Vagina (tissue), 2 donors: ENCODE data around the gene PDIA5.

ENCODE experiments used
- POLR2A ChIP-seq, 2 donors: fragments of 450-650 bp; IDR thresholded peaks; one replicate each; pipeline ENCODE4 v1.6.1; 2017; ENCODE audit warnings: antibody characterized with exemption in 2 of 2, mild to moderate bottlenecking in 2 of 2, moderate library complexity in 2 of 2
- POLR2AphosphoS5 ChIP-seq, 2 donors: sonication (generic); formaldehyde crosslinking; IDR thresholded peaks; one replicate each; pipeline ENCODE4 v1.9.0; 2017; ENCODE audit warnings: antibody characterized with exemption in 2 of 2, mild to moderate bottlenecking in 2 of 2, low read depth in 1 of 2; ENCODE audit not compliant: insufficient read depth in 1 of 2
- TF ChIP-seq, protein P1 (sequence below), 3 experiments: fragments of 450-650 bp in 2 of 3; fragments of 200-600 bp in 1 of 3; sonication (generic) in 1 of 3; IDR thresholded peaks; one replicate each; pipeline ENCODE4 v1.5.1; 2017 to 2019; ENCODE audit warnings: antibody characterized with exemption in 3 of 3, mild to moderate bottlenecking in 2 of 3, moderate library complexity in 2 of 3

DNA sequence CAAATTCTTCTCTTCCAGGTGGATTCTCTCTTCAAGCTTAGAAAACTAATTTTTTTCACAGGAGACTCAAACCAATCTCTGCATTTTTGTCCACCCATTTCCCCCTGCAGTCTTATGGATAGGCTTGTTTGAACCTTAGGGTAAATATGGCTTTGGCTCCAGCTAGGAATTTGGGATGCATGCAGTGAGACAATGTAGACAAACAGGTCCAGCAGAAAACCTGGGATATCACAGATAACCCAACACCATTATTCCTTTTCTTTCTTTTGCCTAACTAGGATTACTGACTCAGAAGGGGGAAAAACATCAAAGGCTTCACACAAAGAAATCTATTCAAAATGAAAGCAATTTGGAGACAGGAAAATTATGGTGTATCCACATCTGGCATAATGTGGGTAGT lies 28.1 kb upstream of the PDIA5 start:
- TF ChIP-seq, protein P1, sequence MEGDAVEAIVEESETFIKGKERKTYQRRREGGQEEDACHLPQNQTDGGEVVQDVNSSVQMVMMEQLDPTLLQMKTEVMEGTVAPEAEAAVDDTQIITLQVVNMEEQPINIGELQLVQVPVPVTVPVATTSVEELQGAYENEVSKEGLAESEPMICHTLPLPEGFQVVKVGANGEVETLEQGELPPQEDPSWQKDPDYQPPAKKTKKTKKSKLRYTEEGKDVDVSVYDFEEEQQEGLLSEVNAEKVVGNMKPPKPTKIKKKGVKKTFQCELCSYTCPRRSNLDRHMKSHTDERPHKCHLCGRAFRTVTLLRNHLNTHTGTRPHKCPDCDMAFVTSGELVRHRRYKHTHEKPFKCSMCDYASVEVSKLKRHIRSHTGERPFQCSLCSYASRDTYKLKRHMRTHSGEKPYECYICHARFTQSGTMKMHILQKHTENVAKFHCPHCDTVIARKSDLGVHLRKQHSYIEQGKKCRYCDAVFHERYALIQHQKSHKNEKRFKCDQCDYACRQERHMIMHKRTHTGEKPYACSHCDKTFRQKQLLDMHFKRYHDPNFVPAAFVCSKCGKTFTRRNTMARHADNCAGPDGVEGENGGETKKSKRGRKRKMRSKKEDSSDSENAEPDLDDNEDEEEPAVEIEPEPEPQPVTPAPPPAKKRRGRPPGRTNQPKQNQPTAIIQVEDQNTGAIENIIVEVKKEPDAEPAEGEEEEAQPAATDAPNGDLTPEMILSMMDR (IDR thresholded peaks at IDR 0.05), result no peak
- TF ChIP-seq POLR2A (IDR thresholded peaks at IDR 0.05), result no peak
- no peak for TF ChIP-seq POLR2AphosphoS5 (IDR thresholded peaks at IDR 0.05; ENCODE audit: insufficient read depth in 1 of 2, low read depth in 1 of 2)
